T-helper 2 cell treated with Interferon-gamma antibody and Interleukin-4, amounts not matched to agents 100 ng/mL and 5 ng/mL, for 36 hours (primary cell): ENCODE measurements around the gene LDLRAD1. TPM values are rescaled to one million over a fixed set of nuclear protein-coding genes. Genes with fewer than 3 reads are reported as not detected.
"Not testable (repeated sequence)": the region's sequence is repeated elsewhere in the genome, so short reads cannot be mapped to it uniquely, and the experiment has no call there.

Experiments used
- intact Hi-C: fragments of 100-400 bp; cut with micrococcal nuclease; formaldehyde crosslinking; loops from one replicate; pipeline ENCODE4 v1.15.1; 2023
- total RNA-seq: library from RNA; stranded (reverse); gene quantifications from 2 replicates; pipeline ENCODE4 v1.2.3, GENCODE V29; 2022

The LDLRAD1 gene
- not detected in 2 replicates for total RNA-seq

- intact Hi-C loops, result no loop called here
Observed at GRCh38 chr1:54017979-54018378, at the start of gene LDLRAD1. LDLRAD1 (minus strand) TSS chr1:54018186; CDS start chr1:54018112, 74 bp downstream.

DNA sequence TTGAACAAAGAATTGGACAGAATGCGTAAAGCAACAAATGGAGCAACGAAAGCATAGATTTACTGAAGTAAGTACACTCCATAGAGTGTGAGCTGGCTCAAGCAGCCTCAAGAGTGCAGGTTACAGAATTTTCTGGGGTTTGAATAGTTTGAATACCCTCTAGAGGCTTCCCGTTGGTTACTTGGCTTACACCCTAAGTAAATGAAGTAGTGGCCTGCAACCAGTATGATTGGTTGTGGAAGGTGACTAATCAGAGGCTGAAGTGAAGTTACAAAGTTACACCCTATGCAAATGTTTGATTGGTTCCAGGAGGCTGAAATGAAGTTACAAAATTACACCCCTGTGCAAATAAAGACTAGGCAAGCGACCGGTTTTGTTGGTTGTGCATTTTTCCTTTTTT lies 46.3 kb upstream of the LDLRAD1 start:
- intact Hi-C loops, result no loop called here

DNA sequence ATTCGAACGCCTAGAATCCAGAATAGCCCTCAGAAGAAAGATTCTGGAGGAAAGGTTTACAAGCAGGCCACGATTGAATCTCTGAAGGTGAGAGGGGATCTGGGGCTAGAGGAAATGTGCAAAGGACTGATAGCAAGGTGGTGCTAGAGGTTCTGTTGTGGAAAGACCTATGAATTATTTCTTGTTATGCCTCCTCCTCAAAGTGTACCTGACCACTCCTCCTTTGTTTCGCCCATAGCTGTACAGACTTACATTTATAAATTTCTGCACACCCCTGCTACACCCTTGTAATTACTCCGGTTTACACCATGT lies 36.4 kb upstream of the LDLRAD1 start:
- intact Hi-C loops, result loop anchor here (5.0 to 10.0 kb wide), 3 partner anchors 433 to 750 kb away; partner anchors contain the start of genes LRP8 and TTC22

DNA sequence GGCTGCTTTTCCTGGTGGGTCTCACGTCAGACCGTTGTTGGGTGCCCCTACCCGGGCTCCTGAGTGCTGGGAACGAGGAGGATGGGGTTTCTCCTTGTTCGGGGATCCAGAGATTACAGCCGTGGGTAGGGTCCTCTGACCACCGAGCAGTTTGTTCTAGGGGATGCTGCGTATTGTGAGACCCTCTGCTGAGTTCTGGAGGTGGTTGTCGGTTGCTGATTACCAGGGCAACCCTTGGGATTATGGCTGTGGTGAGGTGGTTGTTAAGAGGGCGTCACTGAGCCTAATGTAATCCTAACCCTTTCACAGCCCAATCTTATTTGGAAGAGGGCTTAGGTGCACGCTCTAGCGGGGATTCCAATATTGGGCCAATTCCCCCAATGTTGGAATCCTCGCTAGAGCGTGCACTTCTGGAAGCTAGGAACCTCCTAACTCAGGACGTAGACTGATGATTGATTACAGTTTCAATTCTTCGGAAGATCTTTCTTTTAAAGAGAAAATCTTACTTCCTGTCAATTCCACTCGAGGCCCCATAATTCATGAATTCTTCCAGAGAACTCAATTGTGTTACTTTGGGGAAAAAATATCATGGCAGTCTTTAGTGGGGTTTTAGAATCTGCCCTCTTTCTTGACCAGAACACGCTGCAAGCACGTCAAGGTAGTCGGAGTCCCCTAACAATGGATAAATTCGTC lies 35.9 kb upstream of the LDLRAD1 start:
- intact Hi-C loops, result loop anchor here (1.0 to 10.0 kb wide), 9 partner anchors 16 to 833 kb away; partner anchors contain the start of genes DHCR24, LRP8, LRRC42 and TTC22

- intact Hi-C loops, result loop anchor here (1.0 to 10.0 kb wide), 9 partner anchors 17 to 834 kb away; partner anchors contain the start of genes DHCR24, LRP8, LRRC42 and TTC22
Observed at GRCh38 chr1:54052934-54053744, 35.2 kb upstream of the LDLRAD1 start, which contains the start of the genes TCEANC2 and TMEM59. TCEANC2 (plus strand) TSS chr1:54053608; CDS start chr1:54054423, 815 bp downstream. TMEM59 (minus strand) TSS chr1:54053204; CDS start chr1:54053188, 16 bp downstream.

DNA sequence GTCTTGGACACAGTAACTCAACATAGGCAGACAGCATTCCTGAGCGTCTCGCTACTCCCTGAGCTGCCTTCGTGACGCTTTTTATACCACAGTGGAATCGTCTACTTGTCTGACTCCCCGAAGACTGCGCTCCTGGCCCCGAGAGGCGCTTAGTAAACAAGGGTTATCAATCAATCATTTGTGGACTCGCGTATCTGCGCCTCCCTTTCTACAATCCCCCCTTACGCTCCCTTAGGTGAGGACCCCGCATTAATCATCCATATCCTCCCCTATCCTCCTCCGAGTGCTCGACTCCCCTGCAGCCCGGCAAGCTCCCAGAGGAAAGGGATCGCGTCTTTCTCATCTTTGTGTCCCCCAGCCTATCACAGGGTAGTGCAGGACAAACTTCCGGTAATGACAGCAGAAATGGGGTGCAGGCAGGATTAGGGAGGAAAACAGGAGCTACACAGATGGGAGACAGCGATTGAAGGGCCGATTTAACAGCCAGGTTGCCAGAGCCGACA lies 34.5 kb upstream of the LDLRAD1 start:
- intact Hi-C loops, result loop anchor here (2.0 to 10.0 kb wide), 5 partner anchors 435 to 834 kb away; partner anchors contain the start of genes DHCR24, LRP8, TTC22 and TTC4

DNA sequence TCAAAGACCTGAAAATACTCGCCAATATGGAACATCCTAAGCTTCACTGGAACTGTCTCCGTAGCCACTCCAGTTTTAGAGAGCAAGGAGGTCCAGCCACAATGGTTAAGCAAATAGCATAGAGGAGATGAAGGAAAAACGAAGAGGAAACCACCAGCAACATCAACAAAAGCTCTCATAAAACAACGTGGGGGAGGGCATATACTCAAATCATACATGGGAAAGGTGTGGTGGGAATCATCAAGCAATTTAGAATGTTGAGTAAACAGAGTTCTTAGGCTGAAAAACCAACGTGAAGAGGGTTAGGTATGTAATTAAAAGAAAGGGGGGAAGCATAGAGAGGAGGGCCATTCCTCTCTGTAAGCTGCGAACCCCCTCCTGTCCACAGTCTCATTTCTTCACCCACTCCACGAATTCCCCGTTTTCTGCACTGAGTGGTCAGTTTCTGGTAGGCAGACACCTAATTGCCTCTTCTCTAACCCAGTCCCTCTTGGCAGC lies 34.0 kb upstream of the LDLRAD1 start:
- intact Hi-C loops, result loop anchor here (2.0 to 10.0 kb wide), 5 partner anchors 435 to 835 kb away; partner anchors contain the start of genes DHCR24, LRP8, TTC22 and TTC4

GRCh38 chr1:54050435-54050834 lies 32.4 kb upstream of the LDLRAD1 start:
- intact Hi-C loops, result loop anchor here (5.0 to 10.0 kb wide), 3 partner anchors 437 to 754 kb away; partner anchors contain the start of genes LRP8 and TTC22

DNA sequence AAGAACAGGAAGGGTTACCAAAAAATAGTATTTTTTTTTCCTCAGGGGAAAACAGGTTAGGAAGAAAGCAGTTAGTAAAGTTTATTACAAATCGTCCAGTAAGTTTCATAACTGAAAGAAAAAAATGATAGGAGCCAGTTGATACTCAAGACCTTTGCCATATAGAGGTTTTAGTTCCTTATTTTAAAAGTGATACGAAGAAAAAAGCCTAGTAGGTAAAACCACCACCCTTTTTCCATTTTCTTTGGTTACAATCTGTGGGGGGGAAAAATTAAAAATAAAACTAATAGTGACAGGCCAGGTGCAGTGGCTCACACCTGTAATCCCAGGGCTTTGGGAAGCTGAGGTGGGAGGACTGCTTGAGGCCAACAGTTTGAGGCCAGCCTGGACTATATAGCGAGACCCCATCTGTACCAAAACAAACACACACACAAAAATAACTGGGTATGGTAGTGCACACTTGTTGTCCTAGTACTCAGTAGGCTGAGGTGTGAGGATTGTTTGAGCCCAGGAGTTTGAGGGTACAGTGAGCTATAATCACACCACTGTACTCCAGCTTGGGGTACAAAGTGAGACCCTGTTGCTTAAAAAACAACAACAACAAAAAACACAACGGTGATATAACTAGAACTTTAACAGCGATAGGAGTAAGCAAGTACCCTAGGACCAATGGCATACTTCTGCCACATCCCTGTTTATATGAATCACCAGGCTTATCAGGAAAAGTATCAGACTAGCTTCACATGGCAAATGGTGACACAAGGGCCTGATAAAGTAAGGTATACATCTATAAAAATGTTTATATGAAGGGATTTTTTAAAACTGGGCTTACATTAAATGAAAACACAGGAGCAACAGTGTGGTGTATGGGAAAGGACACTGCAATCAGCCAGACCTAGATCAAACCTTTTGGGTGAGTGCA lies 29.7 kb upstream of the LDLRAD1 start:
- intact Hi-C loops, result no loop called here

DNA sequence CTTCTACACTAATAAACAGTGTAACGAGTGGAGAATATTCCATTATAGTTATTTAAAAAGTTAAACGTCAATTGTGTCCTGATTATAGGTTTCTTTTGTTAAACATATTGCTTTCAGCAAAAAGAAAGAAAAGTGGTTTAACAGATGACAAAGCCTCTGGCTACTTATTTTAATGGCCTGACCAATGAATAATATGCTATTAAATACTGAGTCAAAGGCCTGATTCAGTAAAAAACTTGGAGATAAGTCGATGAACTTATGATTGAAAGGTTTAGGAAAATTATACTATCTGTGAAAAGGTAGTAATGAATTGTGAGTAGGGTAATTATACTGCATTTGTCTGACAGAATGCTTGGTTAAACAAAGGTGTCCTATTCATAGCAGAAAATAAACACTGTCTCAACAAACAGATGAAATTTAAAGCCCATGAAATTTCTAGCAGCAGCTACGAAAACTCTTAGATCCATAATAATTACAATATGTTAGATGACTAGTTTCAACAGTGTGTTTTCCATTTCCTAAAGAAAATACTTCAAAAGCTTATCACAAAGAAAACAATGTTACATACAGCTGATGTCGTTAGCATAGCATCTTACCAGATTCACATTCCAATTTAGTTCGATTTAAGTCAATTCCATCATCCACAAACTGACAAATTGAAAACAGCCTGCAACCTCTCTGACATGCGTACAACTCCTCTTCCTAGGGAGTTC lies 28.8 kb upstream of the LDLRAD1 start:
- intact Hi-C loops, result no loop called here

GRCh38 chr1:54045496-54045895 lies 27.5 kb upstream of the LDLRAD1 start:
- intact Hi-C loops, result no loop called here

DNA sequence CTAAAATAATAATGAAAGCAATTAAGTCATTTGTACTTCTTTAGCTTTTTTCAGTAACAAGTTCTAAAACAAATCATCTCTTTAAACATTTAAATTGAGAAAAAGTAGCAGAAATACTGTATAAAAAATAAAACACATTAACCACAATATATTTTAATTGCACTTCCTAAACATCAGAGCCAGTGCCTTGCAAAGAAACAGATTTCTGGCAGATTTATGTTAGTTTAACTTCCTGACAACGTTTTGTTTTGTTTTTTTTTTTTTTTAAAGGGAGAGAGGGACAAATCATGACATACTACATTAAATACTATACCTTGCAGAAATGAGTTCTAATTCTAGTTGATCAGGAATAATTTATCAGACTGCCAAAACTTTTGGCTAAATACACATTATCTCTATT lies 23.8 kb upstream of the LDLRAD1 start:
- intact Hi-C loops, result no loop called here

DNA sequence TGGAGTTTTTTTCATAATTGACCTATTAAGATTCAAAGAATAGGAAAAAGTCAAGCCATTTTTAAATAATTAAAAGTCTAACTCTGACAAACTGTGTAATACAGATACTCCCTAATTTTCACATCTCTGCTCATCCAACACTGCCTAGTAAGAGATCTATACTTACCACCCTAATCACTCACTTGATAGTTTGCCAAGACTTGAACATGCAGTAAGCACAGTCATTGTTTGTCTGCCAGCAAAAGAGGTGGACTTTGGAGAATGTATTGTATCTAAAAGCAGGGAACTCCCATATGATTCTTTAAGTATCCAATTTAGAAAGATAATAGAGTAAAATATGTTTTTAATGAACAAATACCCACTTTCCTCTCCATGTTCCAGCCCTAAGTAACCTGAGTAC lies 19.5 kb upstream of the LDLRAD1 start:
- intact Hi-C loops, result no loop called here

DNA sequence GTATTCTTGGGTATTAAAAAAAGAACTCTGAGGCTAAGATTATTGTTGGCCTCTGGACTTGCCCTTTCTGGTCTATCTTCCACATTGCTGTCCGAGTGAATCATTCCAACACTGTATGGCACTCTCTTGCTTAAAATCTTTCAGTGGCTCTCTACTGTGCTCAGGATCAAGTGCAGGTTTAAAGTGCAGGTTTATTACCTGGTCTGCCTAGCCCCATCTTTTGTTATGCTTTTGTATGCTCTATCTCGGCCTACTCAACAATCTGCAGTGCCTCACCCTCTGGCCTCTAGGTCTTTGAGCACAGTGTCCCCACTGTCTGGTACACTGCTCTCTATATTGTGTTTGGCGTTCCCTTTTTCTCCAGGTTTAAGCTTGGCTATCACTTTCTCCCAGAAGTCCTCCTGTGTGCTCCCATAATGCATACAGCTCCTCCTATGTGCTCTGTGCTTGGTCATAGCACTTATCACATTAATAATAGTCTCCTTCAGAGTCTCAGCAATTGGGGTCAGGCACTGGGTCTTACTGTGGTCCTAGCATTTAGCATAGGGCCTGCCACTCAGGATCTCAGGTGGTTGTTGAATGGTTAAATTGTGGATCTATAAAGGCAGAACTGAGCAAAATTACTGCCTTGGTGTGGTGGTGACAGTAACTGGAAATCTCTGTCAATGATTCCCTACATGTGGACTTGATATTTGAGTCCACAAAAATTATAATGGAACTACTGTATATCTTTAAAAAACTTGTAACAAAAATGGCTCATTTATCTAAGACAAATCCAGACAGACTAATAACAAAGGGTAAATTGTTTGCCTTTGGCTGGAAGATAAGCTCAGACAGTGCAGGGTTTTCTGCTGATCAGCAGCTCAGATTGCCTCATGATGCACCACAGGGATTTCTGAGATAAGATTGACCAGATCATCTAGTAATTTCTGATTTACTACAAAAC lies 10.6 kb upstream of the LDLRAD1 start:
- intact Hi-C loops, result no loop called here

DNA sequence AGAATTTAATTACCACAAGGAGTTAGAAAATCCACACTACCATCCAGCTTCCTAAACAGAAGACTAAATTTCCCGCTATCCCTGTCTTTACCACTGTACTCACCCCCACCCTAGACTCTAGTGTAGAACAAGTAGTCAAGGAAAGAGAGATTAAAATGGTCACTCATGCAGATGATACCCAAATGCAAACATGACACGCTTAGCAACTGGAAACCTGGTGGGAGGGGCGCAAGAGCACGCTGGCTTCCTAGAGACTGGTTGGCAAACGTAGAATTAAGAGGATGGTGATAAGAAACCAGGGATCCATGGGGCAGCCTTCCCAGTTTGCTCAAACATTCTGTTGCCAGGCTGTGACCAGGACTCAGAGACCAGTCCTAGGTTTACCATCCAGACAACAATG lies 9.9 kb upstream of the LDLRAD1 start:
- intact Hi-C loops, result no loop called here

- intact Hi-C loops, result not testable (repeated sequence)
Observed at GRCh38 chr1:54024811-54025210, 6.8 kb upstream of the LDLRAD1 start.

DNA sequence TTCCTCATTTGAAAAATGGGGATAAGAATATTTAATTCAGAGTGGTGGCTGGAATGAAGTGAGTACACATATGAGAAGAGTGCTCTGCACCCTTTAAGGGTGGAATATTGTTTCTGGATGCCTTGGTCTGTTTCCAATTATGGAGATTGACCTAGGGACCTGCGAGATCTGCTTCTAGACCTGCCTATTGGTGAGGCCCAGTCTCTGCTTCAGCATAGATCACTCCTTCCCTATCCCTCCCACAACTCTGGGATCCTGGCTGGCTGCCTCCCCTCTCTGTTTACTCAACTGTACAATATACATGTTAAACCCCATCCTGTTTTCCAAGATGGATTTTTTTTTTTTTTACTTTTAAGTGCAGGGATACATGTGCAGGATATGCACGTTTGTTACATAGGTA lies 6.4 kb upstream of the LDLRAD1 start:
- intact Hi-C loops, result no loop called here

DNA sequence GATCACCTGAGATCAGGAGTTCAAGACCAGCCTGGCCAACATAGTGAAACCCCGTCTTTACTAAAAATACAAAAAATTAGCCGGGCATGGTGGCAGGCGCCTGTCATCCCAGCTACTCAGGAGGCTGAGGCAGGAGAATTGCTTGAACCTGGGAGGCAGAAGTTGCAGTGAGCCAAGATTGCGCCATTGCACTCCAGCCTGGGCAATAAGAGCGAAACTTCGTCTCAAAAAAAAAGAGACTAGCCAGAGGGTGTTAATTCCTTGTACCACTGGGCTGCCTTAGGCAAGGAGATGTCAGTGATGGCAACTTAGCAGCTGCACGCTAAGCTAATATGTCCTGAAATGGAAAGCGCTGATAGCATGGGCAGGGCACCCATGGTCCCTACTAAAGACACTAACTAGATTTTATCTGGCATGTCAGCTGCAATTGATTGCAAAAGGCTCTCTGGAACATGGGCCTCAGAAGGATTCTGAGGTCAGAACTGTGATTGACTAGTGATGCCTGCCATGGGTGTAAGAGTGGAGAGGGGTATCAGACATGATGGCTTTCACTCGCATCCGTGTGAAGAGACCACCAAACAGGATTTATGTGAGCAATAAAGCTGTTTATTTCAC lies 1.7 kb upstream of the LDLRAD1 start:
- intact Hi-C loops, result not testable (repeated sequence)
